Endothelial cell of umbilical vein (primary cell): ENCODE measurements around the gene ATG10.

Source experiments
- JUN ChIP-seq: IDR thresholded peaks from 2 replicates; pipeline ENCODE4 v1.6.1; 2011; ENCODE audit warnings: borderline replicate concordance, low read depth; ENCODE audit not compliant: insufficient read length, insufficient read depth
- POLR2A ChIP-seq: IDR thresholded peaks from 2 replicates; pipeline ENCODE4 v1.6.1; 2012; ENCODE audit warnings: low read depth, mild to moderate bottlenecking, control low read depth, low read length

GRCh38 chr5:81948349-81948748, 23.5 kb upstream of the ATG10 start:
- TF ChIP-seq JUN, result no peak
- TF ChIP-seq POLR2A, result no peak
